MCF 10A (cell line): Measurements from ENCODE around the gene CTBP1. TPM values are rescaled to one million over a fixed set of nuclear protein-coding genes. Genes with fewer than 3 reads are reported as not detected.

Experiments used
- BruUV-seq: library from RNA; stranded (reverse); fragments of 400-500 nt; replicated peaks from 2 replicates; lab custom pipeline; 2021; lab: Mats Ljungman, UMichigan
- CTCF ChIA-PET: fragments of 300-600 bp; sonication (Branson Sonifier 250); formaldehyde crosslinking; extraction: SDS; loops from one replicate; lab custom pipeline; 2021; ENCODE audit warnings: antibody characterized with exemption, inconsistent platforms; lab: Yijun Ruan, JAX
- POLR2A ChIA-PET: fragments of 300-600, 350-650 bp; sonication (Branson Sonifier 250); formaldehyde crosslinking; extraction: SDS; loops from one replicate; lab custom pipeline; 2020; ENCODE audit warnings: antibody characterized with exemption, inconsistent platforms; lab: Yijun Ruan, JAX
- DNase-seq: peaks from one replicate; pipeline ENCODE4 v3.0.0-alpha.2; 2018; ENCODE audit not compliant: unreplicated experiment
- H3K27ac Mint-ChIP-seq: one replicate; pipeline ENCODE4 v1.8.0; 2022; ENCODE audit warnings: mild to moderate bottlenecking, low read depth, mixed read lengths; ENCODE audit not compliant: unreplicated experiment
- H3K27me3 Mint-ChIP-seq: one replicate; pipeline ENCODE4 v1.8.0; 2022; ENCODE audit warnings: mixed read lengths; ENCODE audit not compliant: insufficient read depth, unreplicated experiment
- H3K36me3 Mint-ChIP-seq: one replicate; pipeline ENCODE4 v1.8.0; 2022; ENCODE audit warnings: mild to moderate bottlenecking, moderate library complexity, mixed read lengths; ENCODE audit not compliant: insufficient read depth, unreplicated experiment
- H3K4me1 Mint-ChIP-seq: one replicate; pipeline ENCODE4 v1.8.0; 2022; ENCODE audit warnings: mixed read lengths; ENCODE audit not compliant: insufficient read depth, unreplicated experiment
- H3K4me3 Mint-ChIP-seq: one replicate; pipeline ENCODE4 v1.8.0; 2022; ENCODE audit warnings: mild to moderate bottlenecking, moderate library complexity, mixed read lengths; ENCODE audit not compliant: unreplicated experiment
- H3K9me3 Mint-ChIP-seq: one replicate; pipeline ENCODE4 v1.8.0; 2022; ENCODE audit warnings: mixed read lengths; ENCODE audit not compliant: unreplicated experiment
- intact Hi-C: fragments of 100-400 bp; cut with micrococcal nuclease; formaldehyde crosslinking; loops from 2 replicates; pipeline ENCODE4 v1.14.1; 2022
- total RNA-seq: library from RNA; stranded (reverse); gene quantifications from 2 replicates; pipeline ENCODE4 v1.2.3, GENCODE V29; 2022
- TF ChIP-seq, protein P1 (sequence below): fragments of 200-600 bp; IDR thresholded peaks from one replicate; pipeline ENCODE4 v1.8.0; 2022; ENCODE audit warnings: antibody characterized with exemption, mild to moderate bottlenecking; ENCODE audit not compliant: unreplicated experiment

CTBP1 gene
- total RNA-seq, 1 experiment from 2014 or later: 152 TPM

DNA sequence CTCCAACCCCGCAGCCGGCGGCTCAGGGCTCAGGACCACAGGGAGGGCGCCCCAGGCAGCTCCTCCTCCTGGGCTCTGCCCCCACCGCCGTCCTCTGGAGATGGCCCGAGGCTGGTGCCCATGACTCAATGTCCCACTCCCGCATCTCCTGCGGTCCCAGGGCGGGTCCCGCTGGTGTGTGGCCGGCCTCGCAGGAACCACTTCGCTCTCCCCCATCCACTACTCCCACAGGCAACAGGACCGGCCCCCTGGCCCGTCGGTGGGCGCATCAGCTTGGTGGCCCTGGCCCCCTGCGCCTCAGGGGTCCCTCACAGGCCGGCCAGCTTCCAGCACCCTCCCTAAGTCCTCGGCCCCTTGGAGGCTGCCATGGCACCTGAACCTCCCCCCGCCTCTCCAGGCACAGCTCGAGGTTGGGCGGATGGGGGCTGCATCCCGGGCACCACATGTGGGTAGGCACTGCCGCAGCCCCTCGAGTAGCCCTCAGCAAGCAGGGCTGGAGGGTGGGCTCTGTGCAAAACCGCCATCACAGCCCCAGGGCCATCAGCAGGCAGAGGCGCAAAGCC, 53.7 kb downstream of the CTBP1 start:
- no peak overlapping the region for H3K4me3 Mint-ChIP-seq
- ChIA-PET CTCF (interaction anchor here (1.3 kb wide), 1 partner anchor 28 kb away, joined by 3 read pairs; no protein-coding TSS in a partner anchor), POLR2A (interaction anchor here (1.0 kb wide), 1 partner anchor 18 kb away, joined by 4 read pairs; no protein-coding TSS in a partner anchor)
- H3K4me1 Mint-ChIP-seq: peaks cover 18% of the 10 kb centered on the region
- BruUV-seq: no TSS peak
- no peaks in the 10 kb centered on the region for H3K36me3 Mint-ChIP-seq
- no peak overlapping the region for H3K27ac Mint-ChIP-seq
- H3K27me3 Mint-ChIP-seq: peaks cover 16% of the 10 kb centered on the region
- TF ChIP-seq, protein P1, sequence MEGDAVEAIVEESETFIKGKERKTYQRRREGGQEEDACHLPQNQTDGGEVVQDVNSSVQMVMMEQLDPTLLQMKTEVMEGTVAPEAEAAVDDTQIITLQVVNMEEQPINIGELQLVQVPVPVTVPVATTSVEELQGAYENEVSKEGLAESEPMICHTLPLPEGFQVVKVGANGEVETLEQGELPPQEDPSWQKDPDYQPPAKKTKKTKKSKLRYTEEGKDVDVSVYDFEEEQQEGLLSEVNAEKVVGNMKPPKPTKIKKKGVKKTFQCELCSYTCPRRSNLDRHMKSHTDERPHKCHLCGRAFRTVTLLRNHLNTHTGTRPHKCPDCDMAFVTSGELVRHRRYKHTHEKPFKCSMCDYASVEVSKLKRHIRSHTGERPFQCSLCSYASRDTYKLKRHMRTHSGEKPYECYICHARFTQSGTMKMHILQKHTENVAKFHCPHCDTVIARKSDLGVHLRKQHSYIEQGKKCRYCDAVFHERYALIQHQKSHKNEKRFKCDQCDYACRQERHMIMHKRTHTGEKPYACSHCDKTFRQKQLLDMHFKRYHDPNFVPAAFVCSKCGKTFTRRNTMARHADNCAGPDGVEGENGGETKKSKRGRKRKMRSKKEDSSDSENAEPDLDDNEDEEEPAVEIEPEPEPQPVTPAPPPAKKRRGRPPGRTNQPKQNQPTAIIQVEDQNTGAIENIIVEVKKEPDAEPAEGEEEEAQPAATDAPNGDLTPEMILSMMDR: no peak
- intact Hi-C loops: no loop called here
- no peaks in the 10 kb centered on the region for H3K9me3 Mint-ChIP-seq
- no peak for DNase-seq

DNA sequence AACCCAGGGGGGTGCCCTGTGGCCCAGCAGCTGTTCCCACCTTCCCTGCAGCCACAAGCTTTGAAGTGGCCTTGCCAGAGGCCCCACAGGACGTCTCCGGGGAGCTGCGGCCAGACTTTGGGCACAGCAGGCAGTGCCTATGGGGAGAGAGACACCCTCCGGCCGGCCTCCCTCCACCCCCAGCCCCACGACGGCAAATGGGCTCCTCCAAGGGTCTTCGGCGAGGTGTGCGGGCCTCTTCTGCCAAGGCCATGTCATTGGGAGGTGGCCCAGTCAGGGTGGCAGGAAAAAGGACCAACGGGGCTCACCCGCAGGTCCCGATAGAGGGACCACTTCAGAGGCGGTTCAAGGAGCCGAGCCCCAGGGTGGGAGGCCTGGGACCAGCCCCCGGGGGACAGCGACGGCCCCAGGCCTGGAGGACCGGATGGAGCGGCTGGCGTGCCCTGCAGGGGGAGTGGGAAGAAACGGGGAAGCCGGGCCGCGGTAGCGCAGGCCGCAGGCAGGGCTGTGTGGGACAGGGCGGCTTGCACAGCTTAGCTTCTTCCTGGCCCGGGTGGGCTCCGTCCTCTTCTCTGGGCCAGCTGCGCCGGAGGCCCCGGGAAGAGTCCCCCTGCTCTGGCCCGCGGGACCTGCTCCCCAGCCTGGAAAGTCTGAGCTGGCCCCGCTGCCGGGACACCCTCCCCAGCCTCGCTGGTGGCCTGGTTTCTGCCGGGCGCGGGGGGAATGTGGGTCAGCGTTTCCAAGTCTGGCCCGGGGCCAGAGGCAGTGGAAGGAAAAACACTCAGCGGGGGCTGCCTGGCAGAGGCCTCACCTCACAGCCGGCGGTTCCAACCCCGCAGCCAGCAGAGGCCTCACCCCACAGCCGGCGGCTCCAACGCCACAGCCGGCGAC, 54.7 kb downstream of the CTBP1 start:
- no peaks in the 10 kb centered on the region for H3K9me3 Mint-ChIP-seq
- no TSS peak for BruUV-seq
- TF ChIP-seq, protein P1: no peak
- no peak for DNase-seq
- H3K4me1 Mint-ChIP-seq: peaks cover 18% of the 10 kb centered on the region
- no peak overlapping the region for H3K27ac Mint-ChIP-seq
- no peaks in the 10 kb centered on the region for H3K36me3 Mint-ChIP-seq
- intact Hi-C loops: no loop called here
- POLR2A ChIA-PET: interaction anchor here (1.0 kb wide), 1 partner anchor 17 kb away, joined by 4 read pairs; no protein-coding TSS in a partner anchor
- CTCF ChIA-PET: interaction anchor here (1.3 kb wide), 1 partner anchor 27 kb away, joined by 3 read pairs; no protein-coding TSS in a partner anchor
- peaks cover 16% of the 10 kb centered on the region for H3K27me3 Mint-ChIP-seq
- no peak overlapping the region for H3K4me3 Mint-ChIP-seq

DNA sequence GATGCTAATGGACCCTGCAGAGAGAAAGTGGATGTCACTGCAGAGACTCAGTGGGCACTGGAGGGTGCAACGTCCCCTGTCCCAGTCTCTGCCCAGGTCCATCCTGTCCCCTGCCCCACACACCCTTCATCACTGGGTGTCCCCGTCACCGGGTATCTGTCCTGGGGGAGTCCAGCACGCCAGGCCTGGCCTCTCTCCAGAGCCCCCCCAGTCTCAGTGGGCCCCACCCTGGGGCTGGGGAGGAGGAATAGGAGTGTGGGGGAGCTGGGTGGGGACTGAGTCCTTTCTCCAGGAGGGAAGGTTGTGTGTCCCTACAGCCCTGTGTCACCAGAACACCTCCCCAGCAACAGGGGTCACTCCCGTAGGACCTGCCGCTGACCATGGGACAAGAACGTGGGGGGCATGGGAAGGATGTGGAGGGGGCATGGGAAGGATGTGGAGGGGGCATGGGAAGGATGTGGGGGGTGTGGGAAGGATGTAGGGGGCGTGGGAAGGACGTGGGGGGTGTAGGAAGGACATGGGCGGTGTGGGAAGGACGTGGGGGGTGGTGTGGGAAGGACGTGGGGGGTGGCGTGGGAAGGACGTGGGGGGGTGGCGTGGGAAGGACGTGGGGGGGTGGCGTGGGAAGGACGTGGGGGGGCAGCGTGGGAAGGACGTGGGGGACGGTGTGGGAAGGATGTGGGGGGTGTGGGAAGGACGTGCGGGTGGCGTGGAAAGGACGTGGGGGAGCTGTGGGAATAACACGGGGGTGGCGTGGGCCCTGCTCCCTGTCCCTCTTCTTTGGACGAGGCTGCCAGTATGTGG, 55.5 kb downstream of the CTBP1 start:
- no peak for DNase-seq
- intact Hi-C loops: no loop called here
- Mint-ChIP-seq H3K4me1 (peaks cover 18% of the 10 kb centered on the region), H3K36me3 (no peaks in the 10 kb centered on the region), H3K9me3 (no peaks in the 10 kb centered on the region), H3K4me3 (no peak overlapping the region), H3K27ac (no peak overlapping the region), H3K27me3 (peaks cover 16% of the 10 kb centered on the region)
- POLR2A ChIA-PET: interaction anchor here (1.1 to 2.0 kb wide), 2 partner anchors 10 to 54 kb away, joined by 3 to 15 read pairs; no protein-coding TSS in a partner anchor
- TF ChIP-seq, protein P1: no peak
- CTCF ChIA-PET: interaction anchor here (0.7 to 2.0 kb wide), 2 partner anchors 19 to 26 kb away, joined by 5 to 14 read pairs; no protein-coding TSS in a partner anchor
- no TSS peak for BruUV-seq
